ENCODE measurements around the gene COX7A2L. TPM values are rescaled to one million over a fixed set of nuclear protein-coding genes. Genes with fewer than 3 reads are reported as not detected.

COX7A2L gene
- total RNA-seq, 1 donor: 135 TPM

Other genes starting within 250 kb of the COX7A2L start
- 178 TPM for gene EML4, start 191.9 kb downstream of the COX7A2L start, total RNA-seq
- gene KCNG3, start 132.8 kb upstream of the COX7A2L start, total RNA-seq: 0.31 TPM
- gene MTA3, start 207.4 kb upstream of the COX7A2L start, total RNA-seq: 13.4 TPM

Data from mononuclear cell (primary cell).